Smooth muscle cell (in vitro differentiated cells): ENCODE results near the gene CYB561D1. TPM values are rescaled to one million over a fixed set of nuclear protein-coding genes. Genes with fewer than 3 reads are reported as not detected.

Source experiments
- DNase-seq: peaks from one replicate; lab custom pipeline; 2025; ENCODE audit not compliant: unreplicated experiment; lab: John Stamatoyannopoulos, UW
- H2AFZ ChIP-seq: fragments of 200-600 bp; sonication (generic); 2 replicates; pipeline ENCODE4 v1.6.0; 2016; ENCODE audit warnings: antibody characterized with exemption, low read depth, mild to moderate bottlenecking
- H3F3A ChIP-seq: fragments of 200-600 bp; sonication (generic); 2 replicates; pipeline ENCODE4 v1.6.0; 2017; ENCODE audit warnings: antibody characterized with exemption, low read depth
- H3K27ac ChIP-seq: fragments of 200-600 bp; sonication (generic); 2 replicates; pipeline ENCODE4 v1.5.1; 2016; ENCODE audit warnings: low read depth, mild to moderate bottlenecking
- H3K27me3 ChIP-seq: fragments of 200-600 bp; sonication (generic); 2 replicates; pipeline ENCODE4 v1.6.1; 2016; ENCODE audit warnings: low read depth, mild to moderate bottlenecking
- H3K36me3 ChIP-seq: fragments of 200-600 bp; sonication (generic); 2 replicates; pipeline ENCODE4 v1.5.1; 2016; ENCODE audit warnings: low read depth
- H3K4me1 ChIP-seq: fragments of 200-600 bp; sonication (generic); 2 replicates; pipeline ENCODE4 v1.5.1; 2016; ENCODE audit warnings: low read depth
- H3K4me2 ChIP-seq: fragments of 200-600 bp; sonication (generic); 2 replicates; pipeline ENCODE4 v1.6.0; 2016; ENCODE audit warnings: mild to moderate bottlenecking
- H3K4me3 ChIP-seq: fragments of 200-600 bp; sonication (generic); 2 replicates; pipeline ENCODE4 v1.5.1; 2016; ENCODE audit warnings: mild to moderate bottlenecking
- H3K79me2 ChIP-seq: fragments of 200-600 bp; sonication (generic); 2 replicates; pipeline ENCODE4 v1.6.0; 2016; ENCODE audit warnings: low read depth, mild to moderate bottlenecking
- H3K9ac ChIP-seq: fragments of 200-600 bp; sonication (generic); 2 replicates; pipeline ENCODE4 v1.6.0; 2016; ENCODE audit warnings: low read depth
- H3K9me3 ChIP-seq: fragments of 200-600 bp; sonication (generic); replicated peaks from 2 replicates; pipeline ENCODE4 v1.5.1; 2016; ENCODE audit warnings: low read depth
- H4K20me1 ChIP-seq: fragments of 200-600 bp; sonication (generic); 2 replicates; pipeline ENCODE4 v1.6.0; 2016; ENCODE audit warnings: low read depth
- whole genome bisulfite sequencing: methylation state at CpG from one replicate; pipeline ENCODE4 v1.1.7; 2016; ENCODE audit warnings: low lambda C conversion rate; 5-methylcytosine and 5-hydroxymethylcytosine counted together
- polyA plus RNA-seq: library from polyadenylated mRNA; unstranded; fragments of >200 nt; fragmentation: Nextera tagmentation; extraction: Ambion mirVana; gene quantifications from 2 replicates; pipeline ENCODE4 v1.2.1, GENCODE V29; 2016
- total RNA-seq: library from RNA; depleted of rRNA; stranded (reverse); fragments of >200 nt; gene quantifications from 2 replicates; pipeline ENCODE4 v1.2.3, GENCODE V29; 2014
- TF ChIP-seq, protein P1 (sequence below): fragments of 200-600 bp; sonication (generic); IDR thresholded peaks from 2 replicates; pipeline ENCODE4 v1.5.1; 2017; ENCODE audit warnings: borderline replicate concordance, mild to moderate bottlenecking, antibody characterized with exemption; ENCODE audit not compliant: insufficient read depth, poor library complexity, severe bottlenecking

CYB561D1 gene
- total and polyA plus RNA-seq, 2 experiments from 2014 or later, result 4.5 to 5.3 TPM

GRCh38 chr1:109478806-109479205, 15.1 kb upstream of the CYB561D1 start:
- Histone ChIP-seq H3K4me3 (no peak overlapping the region), H3K27ac (no peak overlapping the region), H3K79me2 (no peaks in the 10 kb centered on the region), H3K27me3 (peaks cover 17% of the 10 kb centered on the region), H3K4me1 (no peaks in the 10 kb centered on the region), H4K20me1 (no peaks in the 10 kb centered on the region), H3K9me3 (no peaks in the 10 kb centered on the region), H3K36me3 (no peaks in the 10 kb centered on the region), H3K9ac (no peak overlapping the region), H3F3A (no peaks in the 10 kb centered on the region), H2AFZ (no peak overlapping the region), H3K4me2 (no peak overlapping the region)
- no peak for DNase-seq
- TF ChIP-seq, protein P1, sequence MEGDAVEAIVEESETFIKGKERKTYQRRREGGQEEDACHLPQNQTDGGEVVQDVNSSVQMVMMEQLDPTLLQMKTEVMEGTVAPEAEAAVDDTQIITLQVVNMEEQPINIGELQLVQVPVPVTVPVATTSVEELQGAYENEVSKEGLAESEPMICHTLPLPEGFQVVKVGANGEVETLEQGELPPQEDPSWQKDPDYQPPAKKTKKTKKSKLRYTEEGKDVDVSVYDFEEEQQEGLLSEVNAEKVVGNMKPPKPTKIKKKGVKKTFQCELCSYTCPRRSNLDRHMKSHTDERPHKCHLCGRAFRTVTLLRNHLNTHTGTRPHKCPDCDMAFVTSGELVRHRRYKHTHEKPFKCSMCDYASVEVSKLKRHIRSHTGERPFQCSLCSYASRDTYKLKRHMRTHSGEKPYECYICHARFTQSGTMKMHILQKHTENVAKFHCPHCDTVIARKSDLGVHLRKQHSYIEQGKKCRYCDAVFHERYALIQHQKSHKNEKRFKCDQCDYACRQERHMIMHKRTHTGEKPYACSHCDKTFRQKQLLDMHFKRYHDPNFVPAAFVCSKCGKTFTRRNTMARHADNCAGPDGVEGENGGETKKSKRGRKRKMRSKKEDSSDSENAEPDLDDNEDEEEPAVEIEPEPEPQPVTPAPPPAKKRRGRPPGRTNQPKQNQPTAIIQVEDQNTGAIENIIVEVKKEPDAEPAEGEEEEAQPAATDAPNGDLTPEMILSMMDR, result no peak
- 26% methylated on average over 7 of the region's 7 CpGs for WGBS

DNA sequence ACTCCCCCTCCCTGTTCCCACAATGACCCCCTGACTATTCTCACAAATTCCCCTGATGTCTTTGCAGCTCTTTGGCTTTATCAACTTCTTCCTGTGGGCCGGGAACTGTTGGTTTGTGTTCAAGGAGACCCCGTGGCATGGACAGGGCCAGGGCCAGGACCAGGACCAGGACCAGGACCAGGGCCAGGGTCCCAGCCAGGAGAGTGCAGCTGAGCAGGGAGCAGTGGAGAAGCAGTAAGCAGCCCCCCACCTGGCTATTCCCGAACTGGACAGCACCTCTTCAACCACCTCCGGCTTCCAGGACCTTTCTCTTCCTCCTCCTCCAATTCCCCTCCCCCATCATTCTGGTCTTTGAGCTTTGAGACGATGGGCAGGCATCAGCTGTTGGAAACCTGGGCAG, 14.6 kb upstream of the CYB561D1 start:
- H3K9ac ChIP-seq, result no peak overlapping the region
- no peak overlapping the region for H2AFZ ChIP-seq
- TF ChIP-seq, protein P1, result no peak
- no peaks in the 10 kb centered on the region for H4K20me1 ChIP-seq
- 79% methylated on average over 5 of the region's 5 CpGs for WGBS
- no peaks in the 10 kb centered on the region for H3K4me1 ChIP-seq
- DNase-seq, result no peak
- H3F3A ChIP-seq, result no peaks in the 10 kb centered on the region
- H3K4me3 ChIP-seq, result no peak overlapping the region
- H3K4me2 ChIP-seq, result no peak overlapping the region
- no peaks in the 10 kb centered on the region for H3K9me3 ChIP-seq
- H3K36me3 ChIP-seq, result no peaks in the 10 kb centered on the region
- no peak overlapping the region for H3K27ac ChIP-seq
- no peaks in the 10 kb centered on the region for H3K79me2 ChIP-seq
- H3K27me3 ChIP-seq, result peaks cover 16% of the 10 kb centered on the region

DNA sequence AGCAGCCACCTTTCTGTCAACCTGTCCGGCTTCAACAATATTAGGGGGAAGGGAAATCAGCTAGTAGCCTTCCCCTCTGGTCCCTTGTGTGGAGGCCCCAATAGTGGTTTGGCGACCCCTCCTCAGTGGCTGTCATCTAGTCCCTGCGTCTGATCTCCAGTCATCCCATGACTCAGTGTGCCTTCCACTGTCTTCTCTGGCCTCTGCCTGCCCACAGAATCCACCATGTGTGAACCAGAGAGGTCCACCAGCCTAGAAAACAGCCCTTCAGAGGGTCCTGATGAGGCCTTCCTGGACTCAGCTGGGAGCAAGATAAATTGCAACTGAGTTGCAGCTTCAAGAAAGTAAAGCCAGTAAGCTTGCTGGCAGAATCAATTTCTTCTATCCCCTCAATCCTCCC, 14.0 kb upstream of the CYB561D1 start:
- Histone ChIP-seq H3K27me3 (peaks cover 16% of the 10 kb centered on the region), H2AFZ (no peak overlapping the region), H3K4me3 (no peak overlapping the region), H3K27ac (no peak overlapping the region), H3K4me1 (peaks cover 5% of the 10 kb centered on the region), H3K9me3 (no peaks in the 10 kb centered on the region), H3K79me2 (no peaks in the 10 kb centered on the region), H3F3A (no peaks in the 10 kb centered on the region), H3K4me2 (no peak overlapping the region), H3K36me3 (no peaks in the 10 kb centered on the region), H4K20me1 (no peaks in the 10 kb centered on the region), H3K9ac (no peak overlapping the region)
- WGBS, result 86% methylated on average over 3 of the region's 3 CpGs
- TF ChIP-seq, protein P1, result no peak
- no peak for DNase-seq

DNA sequence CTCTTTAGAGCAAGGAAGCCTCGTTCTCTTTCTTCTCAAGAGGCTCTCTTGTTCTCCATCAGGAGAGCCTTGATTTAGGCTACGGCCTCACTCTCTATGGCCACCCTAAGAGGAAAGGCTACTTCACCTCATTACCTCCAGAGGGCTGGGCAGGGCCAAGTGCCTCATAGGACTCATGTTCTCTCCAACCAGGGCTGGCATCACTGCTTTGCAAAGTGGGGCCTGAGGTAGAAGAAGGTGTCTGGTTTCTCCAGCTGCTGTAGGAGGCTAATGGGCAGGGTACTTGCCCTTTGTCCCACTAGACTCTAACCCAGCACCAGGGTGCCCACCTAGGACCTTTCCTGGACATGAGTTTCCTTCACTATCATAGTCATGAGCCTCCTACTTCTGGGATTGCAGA, 12.2 kb upstream of the CYB561D1 start:
- WGBS, result 75% methylated on average over 2 of the region's 2 CpGs
- Histone ChIP-seq H3K9me3 (no peaks in the 10 kb centered on the region), H3K36me3 (no peaks in the 10 kb centered on the region), H3F3A (no peaks in the 10 kb centered on the region), H3K4me1 (peaks cover 8% of the 10 kb centered on the region), H4K20me1 (no peaks in the 10 kb centered on the region), H2AFZ (no peak overlapping the region), H3K4me2 (no peak overlapping the region), H3K9ac (no peak overlapping the region), H3K4me3 (no peak overlapping the region), H3K27me3 (peaks cover 8% of the 10 kb centered on the region), H3K27ac (no peak overlapping the region), H3K79me2 (no peaks in the 10 kb centered on the region)
- TF ChIP-seq, protein P1, result no peak
- DNase-seq, result no peak
